ENCODE measurements around the gene ABHD17A. TPM values are rescaled to one million over a fixed set of nuclear protein-coding genes. Genes with fewer than 3 reads are reported as not detected.

Gene ABHD17A
- total and polyA plus RNA-seq, 9 of the 15 experiments (the other 6 are each of a cell fraction or from before 2014, with no cell fraction given): 0.04 to 135 (median 21.8) TPM; not detected in 1

DNA sequence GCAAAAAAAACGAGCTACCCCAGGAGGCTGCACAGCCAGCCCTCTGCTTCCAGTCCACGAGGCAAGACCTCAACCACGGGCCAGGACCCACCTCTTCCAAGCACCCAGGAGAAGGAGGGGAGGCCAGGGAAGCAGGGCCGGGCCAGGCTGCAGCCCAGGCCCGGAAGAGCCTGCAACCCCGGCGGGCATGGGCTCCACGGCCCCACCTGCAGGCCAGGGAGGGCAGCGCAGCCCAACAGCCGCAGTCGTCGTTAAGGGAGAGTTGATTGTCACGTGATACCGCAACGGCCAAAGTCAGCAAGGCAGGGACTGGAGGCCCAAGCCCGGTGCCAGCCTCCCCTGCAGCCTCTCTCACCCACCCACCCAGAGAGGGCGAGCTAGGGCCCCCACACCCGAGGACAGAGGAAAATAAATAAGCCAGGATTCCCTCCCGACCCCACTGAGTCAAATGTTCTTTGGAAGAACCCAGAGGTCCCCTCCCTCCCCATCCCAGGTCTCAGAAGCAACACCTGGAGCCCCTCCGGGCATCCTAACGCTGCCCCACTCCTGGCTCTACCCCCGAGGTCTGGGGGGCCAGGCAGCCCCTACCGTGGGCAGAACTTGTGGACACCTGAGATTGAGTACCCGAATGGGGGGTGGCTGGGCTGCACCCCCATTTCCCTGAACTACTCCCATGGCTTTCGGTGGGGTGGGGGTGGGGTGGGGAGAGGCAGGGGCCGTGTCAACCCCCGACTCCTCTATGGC lies 31.8 kb downstream of the ABHD17A start (continued):
- TF ChIP-seq, protein P1, sequence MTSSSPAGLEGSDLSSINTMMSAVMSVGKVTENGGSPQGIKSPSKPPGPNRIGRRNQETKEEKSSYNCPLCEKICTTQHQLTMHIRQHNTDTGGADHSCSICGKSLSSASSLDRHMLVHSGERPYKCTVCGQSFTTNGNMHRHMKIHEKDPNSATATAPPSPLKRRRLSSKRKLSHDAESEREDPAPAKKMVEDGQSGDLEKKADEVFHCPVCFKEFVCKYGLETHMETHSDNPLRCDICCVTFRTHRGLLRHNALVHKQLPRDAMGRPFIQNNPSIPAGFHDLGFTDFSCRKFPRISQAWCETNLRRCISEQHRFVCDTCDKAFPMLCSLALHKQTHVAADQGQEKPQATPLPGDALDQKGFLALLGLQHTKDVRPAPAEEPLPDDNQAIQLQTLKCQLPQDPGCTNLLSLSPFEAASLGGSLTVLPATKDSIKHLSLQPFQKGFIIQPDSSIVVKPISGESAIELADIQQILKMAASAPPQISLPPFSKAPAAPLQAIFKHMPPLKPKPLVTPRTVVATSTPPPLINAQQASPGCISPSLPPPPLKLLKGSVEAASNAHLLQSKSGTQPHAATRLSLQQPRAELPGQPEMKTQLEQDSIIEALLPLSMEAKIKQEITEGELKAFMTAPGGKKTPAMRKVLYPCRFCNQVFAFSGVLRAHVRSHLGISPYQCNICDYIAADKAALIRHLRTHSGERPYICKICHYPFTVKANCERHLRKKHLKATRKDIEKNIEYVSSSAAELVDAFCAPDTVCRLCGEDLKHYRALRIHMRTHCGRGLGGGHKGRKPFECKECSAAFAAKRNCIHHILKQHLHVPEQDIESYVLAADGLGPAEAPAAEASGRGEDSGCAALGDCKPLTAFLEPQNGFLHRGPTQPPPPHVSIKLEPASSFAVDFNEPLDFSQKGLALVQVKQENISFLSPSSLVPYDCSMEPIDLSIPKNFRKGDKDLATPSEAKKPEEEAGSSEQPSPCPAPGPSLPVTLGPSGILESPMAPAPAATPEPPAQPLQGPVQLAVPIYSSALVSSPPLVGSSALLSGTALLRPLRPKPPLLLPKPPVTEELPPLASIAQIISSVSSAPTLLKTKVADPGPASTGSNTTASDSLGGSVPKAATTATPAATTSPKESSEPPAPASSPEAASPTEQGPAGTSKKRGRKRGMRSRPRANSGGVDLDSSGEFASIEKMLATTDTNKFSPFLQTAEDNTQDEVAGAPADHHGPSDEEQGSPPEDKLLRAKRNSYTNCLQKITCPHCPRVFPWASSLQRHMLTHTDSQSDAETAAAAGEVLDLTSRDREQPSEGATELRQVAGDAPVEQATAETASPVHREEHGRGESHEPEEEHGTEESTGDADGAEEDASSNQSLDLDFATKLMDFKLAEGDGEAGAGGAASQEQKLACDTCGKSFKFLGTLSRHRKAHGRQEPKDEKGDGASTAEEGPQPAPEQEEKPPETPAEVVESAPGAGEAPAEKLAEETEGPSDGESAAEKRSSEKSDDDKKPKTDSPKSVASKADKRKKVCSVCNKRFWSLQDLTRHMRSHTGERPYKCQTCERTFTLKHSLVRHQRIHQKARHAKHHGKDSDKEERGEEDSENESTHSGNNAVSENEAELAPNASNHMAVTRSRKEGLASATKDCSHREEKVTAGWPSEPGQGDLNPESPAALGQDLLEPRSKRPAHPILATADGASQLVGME (CRISPR knock-in tag; IDR thresholded peaks at IDR 0.05): 0 out of 2 replicates have a peak, but pooled peaks have one; percentile 76
- TF ChIP-seq, protein P2, sequence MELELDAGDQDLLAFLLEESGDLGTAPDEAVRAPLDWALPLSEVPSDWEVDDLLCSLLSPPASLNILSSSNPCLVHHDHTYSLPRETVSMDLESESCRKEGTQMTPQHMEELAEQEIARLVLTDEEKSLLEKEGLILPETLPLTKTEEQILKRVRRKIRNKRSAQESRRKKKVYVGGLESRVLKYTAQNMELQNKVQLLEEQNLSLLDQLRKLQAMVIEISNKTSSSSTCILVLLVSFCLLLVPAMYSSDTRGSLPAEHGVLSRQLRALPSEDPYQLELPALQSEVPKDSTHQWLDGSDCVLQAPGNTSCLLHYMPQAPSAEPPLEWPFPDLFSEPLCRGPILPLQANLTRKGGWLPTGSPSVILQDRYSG (tag; conservative IDR thresholded peaks at IDR 0.05; ENCODE audit: low read depth): no peak
- TF ChIP-seq NFATC3 (IDR thresholded peaks at IDR 0.05): no peak
- no peak for TF ChIP-seq ZNF311 (CRISPR knock-in tag; IDR thresholded peaks at IDR 0.05)
- TF ChIP-seq FOXJ3 (CRISPR knock-in tag; IDR thresholded peaks at IDR 0.05): no peak
- no peak for TF ChIP-seq DPF2 (IDR thresholded peaks at IDR 0.05)
- TF ChIP-seq, protein P3, sequence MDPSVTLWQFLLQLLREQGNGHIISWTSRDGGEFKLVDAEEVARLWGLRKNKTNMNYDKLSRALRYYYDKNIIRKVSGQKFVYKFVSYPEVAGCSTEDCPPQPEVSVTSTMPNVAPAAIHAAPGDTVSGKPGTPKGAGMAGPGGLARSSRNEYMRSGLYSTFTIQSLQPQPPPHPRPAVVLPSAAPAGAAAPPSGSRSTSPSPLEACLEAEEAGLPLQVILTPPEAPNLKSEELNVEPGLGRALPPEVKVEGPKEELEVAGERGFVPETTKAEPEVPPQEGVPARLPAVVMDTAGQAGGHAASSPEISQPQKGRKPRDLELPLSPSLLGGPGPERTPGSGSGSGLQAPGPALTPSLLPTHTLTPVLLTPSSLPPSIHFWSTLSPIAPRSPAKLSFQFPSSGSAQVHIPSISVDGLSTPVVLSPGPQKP (CRISPR knock-in tag; IDR thresholded peaks at IDR 0.05): no peak
- TF ChIP-seq NR2F6 (CRISPR knock-in tag; IDR thresholded peaks at IDR 0.05): 0 out of 2 replicates have a peak, but pooled peaks have one; percentile 47
- no peak for TF ChIP-seq STAT5B (CRISPR knock-in tag; IDR thresholded peaks at IDR 0.05)
- TF ChIP-seq ZC3H8 (IDR thresholded peaks at IDR 0.05): no peak
- TF ChIP-seq ZNF217 (CRISPR knock-in tag; IDR thresholded peaks at IDR 0.05): no peak
- TF ChIP-seq SAFB2 (IDR thresholded peaks at IDR 0.05; ENCODE audit: borderline replicate concordance, low read depth, low read length, severe bottlenecking): no peak
- TF ChIP-seq SMC3 (conservative IDR thresholded peaks at IDR 0.05; ENCODE audit: insufficient read depth, low read depth, low read length): peak; percentile 45
- TF ChIP-seq PTRF (tag; IDR thresholded peaks at IDR 0.05): no peak

All from K562 (cell line).